HL-60 (cell line): ENCODE results near the gene ALDH3B1.

ENCODE experiments used
- DNase-seq, 2 experiments: peaks; one replicate each; pipeline ENCODE4 v3.0.0-alpha.2; 2010 to 2020; ENCODE audit warnings: low read depth in 1 of 2, low spot score in 1 of 2
- H3K27ac ChIP-seq: fragments of 250-450 bp; sonication (Bioruptor Pico); replicated peaks from 2 replicates; pipeline ENCODE4 v1.5.1; 2020; ENCODE audit warnings: mild to moderate bottlenecking, moderate library complexity
- H3K27me3 ChIP-seq: fragments of 250-450 bp; sonication (Bioruptor Pico); 2 replicates; pipeline ENCODE4 v1.5.1; 2021; ENCODE audit warnings: mild to moderate bottlenecking, moderate library complexity; ENCODE audit not compliant: insufficient read depth, poor library complexity, severe bottlenecking
- H3K4me3 ChIP-seq: replicated peaks from 2 replicates; pipeline ENCODE4 v1.5.1; 2011; ENCODE audit warnings: mild to moderate bottlenecking, control low read depth, low read length; ENCODE audit not compliant: insufficient read depth
- GABPA ChIP-seq: IDR thresholded peaks from 2 replicates; pipeline ENCODE4 v1.6.1; 2012; ENCODE audit warnings: low read depth
- POLR2AphosphoS5 ChIP-seq: IDR thresholded peaks from 2 replicates; pipeline ENCODE4 v1.6.1; 2012; ENCODE audit warnings: low read depth
- SPI1 ChIP-seq: IDR thresholded peaks from 2 replicates; pipeline ENCODE4 v1.6.1; 2012; ENCODE audit warnings: low read depth, mild to moderate bottlenecking, borderline replicate concordance
- TF ChIP-seq, protein P1 (sequence below): IDR thresholded peaks from one replicate; pipeline ENCODE4 v1.5.1; 2011; ENCODE audit warnings: low read length, control low read depth, inconsistent platforms; ENCODE audit not compliant: insufficient read depth
- TF ChIP-seq, protein P2 (sequence below): IDR thresholded peaks from 2 replicates; pipeline ENCODE4 v1.6.1; 2012; ENCODE audit warnings: low read depth; ENCODE audit not compliant: insufficient replicate concordance

Gene ALDH3B1

DNA sequence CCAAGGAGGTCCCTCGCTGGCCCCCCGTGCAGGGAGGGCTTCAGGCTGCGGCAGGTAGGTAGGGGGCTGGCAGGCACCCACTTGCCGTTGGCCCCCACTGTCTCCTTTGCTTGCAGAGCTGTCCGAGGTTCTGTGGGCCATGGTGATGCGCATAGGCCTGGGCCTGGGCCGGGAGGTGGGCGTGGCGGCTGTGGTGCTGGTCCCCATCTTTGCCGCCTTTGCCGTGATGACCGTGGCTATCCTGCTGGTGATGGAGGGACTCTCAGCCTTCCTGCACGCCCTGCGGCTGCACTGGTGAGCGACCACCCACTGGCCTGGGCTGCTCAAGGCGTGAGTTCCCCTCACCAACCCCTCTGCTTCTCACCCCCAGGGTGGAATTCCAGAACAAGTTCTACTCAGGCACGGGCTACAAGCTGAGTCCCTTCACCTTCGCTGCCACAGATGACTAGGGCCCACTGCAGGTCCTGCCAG lies 40.3 kb downstream of the ALDH3B1 start:
- TF ChIP-seq GABPA (no peak), POLR2AphosphoS5 (no peak), SPI1 (no peak)
- TF ChIP-seq, protein P1, sequence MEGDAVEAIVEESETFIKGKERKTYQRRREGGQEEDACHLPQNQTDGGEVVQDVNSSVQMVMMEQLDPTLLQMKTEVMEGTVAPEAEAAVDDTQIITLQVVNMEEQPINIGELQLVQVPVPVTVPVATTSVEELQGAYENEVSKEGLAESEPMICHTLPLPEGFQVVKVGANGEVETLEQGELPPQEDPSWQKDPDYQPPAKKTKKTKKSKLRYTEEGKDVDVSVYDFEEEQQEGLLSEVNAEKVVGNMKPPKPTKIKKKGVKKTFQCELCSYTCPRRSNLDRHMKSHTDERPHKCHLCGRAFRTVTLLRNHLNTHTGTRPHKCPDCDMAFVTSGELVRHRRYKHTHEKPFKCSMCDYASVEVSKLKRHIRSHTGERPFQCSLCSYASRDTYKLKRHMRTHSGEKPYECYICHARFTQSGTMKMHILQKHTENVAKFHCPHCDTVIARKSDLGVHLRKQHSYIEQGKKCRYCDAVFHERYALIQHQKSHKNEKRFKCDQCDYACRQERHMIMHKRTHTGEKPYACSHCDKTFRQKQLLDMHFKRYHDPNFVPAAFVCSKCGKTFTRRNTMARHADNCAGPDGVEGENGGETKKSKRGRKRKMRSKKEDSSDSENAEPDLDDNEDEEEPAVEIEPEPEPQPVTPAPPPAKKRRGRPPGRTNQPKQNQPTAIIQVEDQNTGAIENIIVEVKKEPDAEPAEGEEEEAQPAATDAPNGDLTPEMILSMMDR, result no peak
- TF ChIP-seq, protein P2, sequence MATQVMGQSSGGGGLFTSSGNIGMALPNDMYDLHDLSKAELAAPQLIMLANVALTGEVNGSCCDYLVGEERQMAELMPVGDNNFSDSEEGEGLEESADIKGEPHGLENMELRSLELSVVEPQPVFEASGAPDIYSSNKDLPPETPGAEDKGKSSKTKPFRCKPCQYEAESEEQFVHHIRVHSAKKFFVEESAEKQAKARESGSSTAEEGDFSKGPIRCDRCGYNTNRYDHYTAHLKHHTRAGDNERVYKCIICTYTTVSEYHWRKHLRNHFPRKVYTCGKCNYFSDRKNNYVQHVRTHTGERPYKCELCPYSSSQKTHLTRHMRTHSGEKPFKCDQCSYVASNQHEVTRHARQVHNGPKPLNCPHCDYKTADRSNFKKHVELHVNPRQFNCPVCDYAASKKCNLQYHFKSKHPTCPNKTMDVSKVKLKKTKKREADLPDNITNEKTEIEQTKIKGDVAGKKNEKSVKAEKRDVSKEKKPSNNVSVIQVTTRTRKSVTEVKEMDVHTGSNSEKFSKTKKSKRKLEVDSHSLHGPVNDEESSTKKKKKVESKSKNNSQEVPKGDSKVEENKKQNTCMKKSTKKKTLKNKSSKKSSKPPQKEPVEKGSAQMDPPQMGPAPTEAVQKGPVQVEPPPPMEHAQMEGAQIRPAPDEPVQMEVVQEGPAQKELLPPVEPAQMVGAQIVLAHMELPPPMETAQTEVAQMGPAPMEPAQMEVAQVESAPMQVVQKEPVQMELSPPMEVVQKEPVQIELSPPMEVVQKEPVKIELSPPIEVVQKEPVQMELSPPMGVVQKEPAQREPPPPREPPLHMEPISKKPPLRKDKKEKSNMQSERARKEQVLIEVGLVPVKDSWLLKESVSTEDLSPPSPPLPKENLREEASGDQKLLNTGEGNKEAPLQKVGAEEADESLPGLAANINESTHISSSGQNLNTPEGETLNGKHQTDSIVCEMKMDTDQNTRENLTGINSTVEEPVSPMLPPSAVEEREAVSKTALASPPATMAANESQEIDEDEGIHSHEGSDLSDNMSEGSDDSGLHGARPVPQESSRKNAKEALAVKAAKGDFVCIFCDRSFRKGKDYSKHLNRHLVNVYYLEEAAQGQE, result no peak
- Histone ChIP-seq H3K27ac (no peak overlapping the region), H3K27me3 (no peaks in the 10 kb centered on the region), H3K4me3 (no peak overlapping the region)
- DNase-seq, result peak in 1 of 2 experiments; percentile 33

DNA sequence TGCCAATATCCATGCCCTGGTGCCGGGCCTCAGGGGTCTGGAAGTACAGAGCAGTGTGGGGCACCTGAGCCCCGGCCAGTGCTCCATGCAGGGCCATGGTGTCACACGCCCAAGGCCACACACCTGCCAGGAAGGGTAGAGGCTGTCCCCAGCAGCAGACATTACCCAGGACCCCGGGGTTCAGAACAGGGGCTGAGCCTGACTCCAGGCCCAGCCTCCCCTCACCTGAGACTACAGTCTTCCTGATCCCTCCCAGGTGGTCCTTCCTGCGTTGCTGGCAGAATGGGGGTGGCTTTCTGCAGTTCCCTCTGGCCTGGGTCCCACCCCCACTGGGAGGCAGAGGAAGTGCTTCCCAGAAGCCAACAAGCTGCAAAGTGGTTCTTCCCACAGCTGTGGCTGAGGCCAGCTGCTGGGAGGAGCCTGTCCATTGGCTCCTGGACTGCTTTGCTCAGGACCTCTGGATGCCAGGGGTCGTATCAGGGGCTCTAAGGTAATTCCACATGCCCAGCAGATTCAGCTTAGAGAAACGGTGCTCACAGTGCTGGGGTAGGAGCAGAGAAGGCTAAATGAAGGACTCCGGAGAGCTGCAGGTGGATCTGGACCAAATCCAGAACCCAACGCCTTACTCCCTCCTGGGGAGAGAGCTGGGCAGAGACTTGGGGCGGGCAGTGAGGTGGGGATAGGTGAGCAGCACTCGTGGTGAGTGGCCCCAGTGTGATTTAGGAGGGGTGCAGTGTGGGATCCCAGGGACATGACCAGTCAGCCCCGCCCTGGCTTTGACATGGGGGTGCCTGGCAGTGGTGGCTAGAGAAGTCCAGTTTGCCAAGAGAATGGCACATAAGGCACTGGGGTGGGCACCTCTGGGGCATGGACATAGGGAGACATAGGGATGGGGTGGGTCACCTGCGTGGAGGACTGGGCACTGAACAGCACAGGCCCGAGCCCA lies 41.3 kb downstream of the ALDH3B1 start:
- H3K27ac ChIP-seq, result no peak overlapping the region
- TF ChIP-seq GABPA, result no peak
- TF ChIP-seq, protein P1, result no peak
- TF ChIP-seq POLR2AphosphoS5, result peak; percentile 29; the same call in 1 of the 2 replicates
- 0 out of 2 replicates have a peak, but pooled peaks have one; percentile 6 for TF ChIP-seq SPI1
- peak in 1 of 2 experiments; percentile 54 for DNase-seq

DNA sequence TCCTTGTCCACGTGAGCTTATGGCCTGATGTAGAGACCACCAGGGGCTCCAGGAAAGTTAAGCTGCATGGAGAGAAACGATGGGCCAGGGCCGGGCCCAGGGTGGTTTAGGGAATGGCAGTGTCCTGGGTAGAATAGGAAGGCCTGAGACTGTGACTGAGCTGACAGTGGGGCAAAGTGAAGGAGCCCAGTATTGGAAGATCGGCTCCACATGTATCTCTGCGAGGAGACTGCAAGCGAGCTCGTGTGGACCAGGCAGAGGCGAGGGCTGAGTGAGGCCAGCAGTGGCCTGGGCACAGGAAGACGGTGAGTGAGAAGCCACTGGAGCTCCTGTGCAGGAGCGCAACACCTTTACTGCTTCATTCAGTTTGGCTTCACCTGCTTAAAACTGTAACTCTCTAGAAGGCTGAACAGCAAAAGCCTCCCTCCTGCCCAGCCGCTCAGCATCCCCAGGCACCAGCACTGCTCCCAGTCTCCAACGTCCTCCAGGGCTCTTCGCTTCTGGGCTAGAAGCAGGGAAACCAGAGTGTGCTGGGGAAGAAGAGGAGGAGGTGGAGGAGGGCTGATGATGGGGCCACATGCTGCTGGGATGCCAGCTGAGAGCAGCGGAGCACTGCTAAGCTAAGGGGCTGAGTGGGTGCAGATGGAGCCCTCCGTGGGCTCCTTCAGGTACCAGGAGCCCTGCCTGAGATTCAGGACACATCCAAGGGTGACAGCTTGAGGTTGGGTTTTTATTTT lies 42.2 kb downstream of the ALDH3B1 start:
- no peak overlapping the region for H3K4me3 ChIP-seq
- TF ChIP-seq POLR2AphosphoS5 (no peak; the same call in none of the 2 replicates), GABPA (no peak), SPI1 (no peak)
- TF ChIP-seq, protein P2, result no peak
- TF ChIP-seq, protein P1, result no peak
- peak in 1 of 2 experiments; percentile 23 for DNase-seq
- H3K27me3 ChIP-seq, result no peaks in the 10 kb centered on the region
- H3K27ac ChIP-seq, result no peak overlapping the region

More for the DNA sequence above, 41.3 kb downstream of the ALDH3B1 start:
- no peak overlapping the region for H3K4me3 ChIP-seq
- no peaks in the 10 kb centered on the region for H3K27me3 ChIP-seq
